ENCODE results near the gene C1QTNF6. TPM values are rescaled to one million over a fixed set of nuclear protein-coding genes. Genes with fewer than 3 reads are reported as not detected.

The C1QTNF6 gene
- total RNA-seq, 1 experiment from 2014 or later = 15.2 TPM

DNA sequence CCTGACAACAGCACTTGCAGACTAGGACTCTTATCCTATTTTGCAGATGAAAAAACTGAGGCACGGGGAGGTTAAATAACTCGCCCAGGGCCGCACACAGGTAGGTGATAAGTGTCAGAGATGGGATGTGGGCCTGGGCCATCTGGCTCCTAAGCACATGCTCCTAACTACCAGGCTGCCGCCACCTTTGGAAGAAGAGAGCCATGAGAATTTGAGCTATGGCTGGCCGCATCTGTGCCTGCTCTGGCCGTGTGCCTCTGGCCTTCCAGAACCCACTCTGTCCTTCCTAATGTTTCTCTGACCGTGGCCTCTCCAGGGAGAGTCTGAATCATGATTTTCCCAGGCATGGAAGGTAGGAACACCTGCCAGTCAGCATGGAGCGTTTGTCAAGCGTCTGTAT, 23.0 kb downstream of the C1QTNF6 start:
- Histone ChIP-seq H3K9me3 (ENCODE audit: control insufficient read depth in 1 of 2, insufficient read depth in 1 of 2, low read depth in 1 of 2, low read length in 2 of 2) (peaks cover 0 to 4% of the 10 kb centered on the region in 2 experiments; a peak in 1 of 4 replicates), H3K79me2 (ENCODE audit: insufficient read depth, low read length) (no peaks in the 10 kb centered on the region), H3K36me3 (ENCODE audit: control insufficient read depth in 1 of 2, insufficient read depth in 2 of 2, low read length in 2 of 2) (no peaks in the 10 kb centered on the region), H3K27ac (ENCODE audit: low read depth, low read length) (no peak overlapping the region), H2AFZ (ENCODE audit: low read depth, low read length, poor library complexity, severe bottlenecking) (no peak overlapping the region), H3K9ac (ENCODE audit: low read length) (no peak overlapping the region), H4K20me1 (ENCODE audit: insufficient read depth) (no peaks in the 10 kb centered on the region), H3K4me2 (ENCODE audit: low read length) (no peak overlapping the region), H3K9me2 (ENCODE audit: insufficient read depth) (no peaks in the 10 kb centered on the region), H3K4me1 (ENCODE audit: control insufficient read depth in 1 of 2, insufficient read depth in 2 of 2, low read length in 2 of 2) (peaks cover 0 to 21% of the 10 kb centered on the region in 2 experiments; a peak in 2 of 4 replicates), H3K4me3 (replicated peaks in 1 of 2; ENCODE audit: low read depth in 1 of 2, low read length in 2 of 2) (no peak overlapping the region), H3K27me3 (ENCODE audit: insufficient read depth, low read length) (no peaks in the 10 kb centered on the region)
- POLR2A ChIA-PET = interaction anchor here (1.0 kb wide), 1 partner anchor 32 kb away, joined by 3 read pairs; no protein-coding TSS in a partner anchor
- TF ChIP-seq EGR1 (IDR thresholded peaks at IDR 0.05; ENCODE audit: low read depth) (no peak), FOSL1 (IDR thresholded peaks at IDR 0.05; ENCODE audit: low read depth) (no peak), SRF (IDR thresholded peaks at IDR 0.05; ENCODE audit: low read depth) (no peak), CEBPB (IDR thresholded peaks at IDR 0.05; ENCODE audit: low read depth) (no peak), POLR2A (IDR thresholded peaks at IDR 0.05; ENCODE audit: borderline replicate concordance, extremely low read depth, insufficient read depth, insufficient read length) (no peak), SIN3A (IDR thresholded peaks at IDR 0.05; ENCODE audit: low read depth) (no peak), ZFX (IDR thresholded peaks at IDR 0.05) (no peak), POLR2AphosphoS5 (IDR thresholded peaks at IDR 0.05; ENCODE audit: low read depth, low read length) (no peak), CBX3 (IDR thresholded peaks at IDR 0.05; ENCODE audit: low read depth) (no peak), RAD21 (IDR thresholded peaks at IDR 0.05; ENCODE audit: low read depth) (no peak), JUND (IDR thresholded peaks at IDR 0.05) (no peak), TCF7L2 (IDR thresholded peaks at IDR 0.05; ENCODE audit: borderline replicate concordance, extremely low read depth, insufficient read depth, insufficient read length) (no peak), SP1 (IDR thresholded peaks at IDR 0.05; ENCODE audit: low read depth) (no peak)
- TF ChIP-seq, protein P1, sequence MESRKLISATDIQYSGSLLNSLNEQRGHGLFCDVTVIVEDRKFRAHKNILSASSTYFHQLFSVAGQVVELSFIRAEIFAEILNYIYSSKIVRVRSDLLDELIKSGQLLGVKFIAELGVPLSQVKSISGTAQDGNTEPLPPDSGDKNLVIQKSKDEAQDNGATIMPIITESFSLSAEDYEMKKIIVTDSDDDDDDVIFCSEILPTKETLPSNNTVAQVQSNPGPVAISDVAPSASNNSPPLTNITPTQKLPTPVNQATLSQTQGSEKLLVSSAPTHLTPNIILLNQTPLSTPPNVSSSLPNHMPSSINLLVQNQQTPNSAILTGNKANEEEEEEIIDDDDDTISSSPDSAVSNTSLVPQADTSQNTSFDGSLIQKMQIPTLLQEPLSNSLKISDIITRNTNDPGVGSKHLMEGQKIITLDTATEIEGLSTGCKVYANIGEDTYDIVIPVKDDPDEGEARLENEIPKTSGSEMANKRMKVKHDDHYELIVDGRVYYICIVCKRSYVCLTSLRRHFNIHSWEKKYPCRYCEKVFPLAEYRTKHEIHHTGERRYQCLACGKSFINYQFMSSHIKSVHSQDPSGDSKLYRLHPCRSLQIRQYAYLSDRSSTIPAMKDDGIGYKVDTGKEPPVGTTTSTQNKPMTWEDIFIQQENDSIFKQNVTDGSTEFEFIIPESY (IDR thresholded peaks at IDR 0.05; ENCODE audit: extremely low read depth, insufficient replicate concordance, low read length) = no peak
- TF ChIP-seq, protein P2, sequence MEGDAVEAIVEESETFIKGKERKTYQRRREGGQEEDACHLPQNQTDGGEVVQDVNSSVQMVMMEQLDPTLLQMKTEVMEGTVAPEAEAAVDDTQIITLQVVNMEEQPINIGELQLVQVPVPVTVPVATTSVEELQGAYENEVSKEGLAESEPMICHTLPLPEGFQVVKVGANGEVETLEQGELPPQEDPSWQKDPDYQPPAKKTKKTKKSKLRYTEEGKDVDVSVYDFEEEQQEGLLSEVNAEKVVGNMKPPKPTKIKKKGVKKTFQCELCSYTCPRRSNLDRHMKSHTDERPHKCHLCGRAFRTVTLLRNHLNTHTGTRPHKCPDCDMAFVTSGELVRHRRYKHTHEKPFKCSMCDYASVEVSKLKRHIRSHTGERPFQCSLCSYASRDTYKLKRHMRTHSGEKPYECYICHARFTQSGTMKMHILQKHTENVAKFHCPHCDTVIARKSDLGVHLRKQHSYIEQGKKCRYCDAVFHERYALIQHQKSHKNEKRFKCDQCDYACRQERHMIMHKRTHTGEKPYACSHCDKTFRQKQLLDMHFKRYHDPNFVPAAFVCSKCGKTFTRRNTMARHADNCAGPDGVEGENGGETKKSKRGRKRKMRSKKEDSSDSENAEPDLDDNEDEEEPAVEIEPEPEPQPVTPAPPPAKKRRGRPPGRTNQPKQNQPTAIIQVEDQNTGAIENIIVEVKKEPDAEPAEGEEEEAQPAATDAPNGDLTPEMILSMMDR (IDR thresholded peaks at IDR 0.05 in 2 of 3, conservative IDR thresholded peaks at IDR 0.05 in 1 of 3; ENCODE audit: borderline replicate concordance in 1 of 3, insufficient read depth in 1 of 3, low read depth in 2 of 3, low read length in 2 of 3) = no peak
- TF ChIP-seq, protein P3, sequence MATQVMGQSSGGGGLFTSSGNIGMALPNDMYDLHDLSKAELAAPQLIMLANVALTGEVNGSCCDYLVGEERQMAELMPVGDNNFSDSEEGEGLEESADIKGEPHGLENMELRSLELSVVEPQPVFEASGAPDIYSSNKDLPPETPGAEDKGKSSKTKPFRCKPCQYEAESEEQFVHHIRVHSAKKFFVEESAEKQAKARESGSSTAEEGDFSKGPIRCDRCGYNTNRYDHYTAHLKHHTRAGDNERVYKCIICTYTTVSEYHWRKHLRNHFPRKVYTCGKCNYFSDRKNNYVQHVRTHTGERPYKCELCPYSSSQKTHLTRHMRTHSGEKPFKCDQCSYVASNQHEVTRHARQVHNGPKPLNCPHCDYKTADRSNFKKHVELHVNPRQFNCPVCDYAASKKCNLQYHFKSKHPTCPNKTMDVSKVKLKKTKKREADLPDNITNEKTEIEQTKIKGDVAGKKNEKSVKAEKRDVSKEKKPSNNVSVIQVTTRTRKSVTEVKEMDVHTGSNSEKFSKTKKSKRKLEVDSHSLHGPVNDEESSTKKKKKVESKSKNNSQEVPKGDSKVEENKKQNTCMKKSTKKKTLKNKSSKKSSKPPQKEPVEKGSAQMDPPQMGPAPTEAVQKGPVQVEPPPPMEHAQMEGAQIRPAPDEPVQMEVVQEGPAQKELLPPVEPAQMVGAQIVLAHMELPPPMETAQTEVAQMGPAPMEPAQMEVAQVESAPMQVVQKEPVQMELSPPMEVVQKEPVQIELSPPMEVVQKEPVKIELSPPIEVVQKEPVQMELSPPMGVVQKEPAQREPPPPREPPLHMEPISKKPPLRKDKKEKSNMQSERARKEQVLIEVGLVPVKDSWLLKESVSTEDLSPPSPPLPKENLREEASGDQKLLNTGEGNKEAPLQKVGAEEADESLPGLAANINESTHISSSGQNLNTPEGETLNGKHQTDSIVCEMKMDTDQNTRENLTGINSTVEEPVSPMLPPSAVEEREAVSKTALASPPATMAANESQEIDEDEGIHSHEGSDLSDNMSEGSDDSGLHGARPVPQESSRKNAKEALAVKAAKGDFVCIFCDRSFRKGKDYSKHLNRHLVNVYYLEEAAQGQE (IDR thresholded peaks at IDR 0.05; ENCODE audit: low read depth) = no peak
- TF ChIP-seq, protein P4, sequence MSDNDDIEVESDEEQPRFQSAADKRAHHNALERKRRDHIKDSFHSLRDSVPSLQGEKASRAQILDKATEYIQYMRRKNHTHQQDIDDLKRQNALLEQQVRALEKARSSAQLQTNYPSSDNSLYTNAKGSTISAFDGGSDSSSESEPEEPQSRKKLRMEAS (IDR thresholded peaks at IDR 0.05) = no peak
- intact Hi-C loops (cut with micrococcal nuclease) = no loop called here
- RAD21 ChIA-PET (ENCODE audit: low non-redundant PET in 1 of 2, low total read pairs in 2 of 2, uncharacterized antibody in 2 of 2, unreplicated experiment in 2 of 2) = interaction anchor here in 1 of 2 experiments (1.2 kb wide), 1 partner anchor 32 kb away, joined by 3 read pairs; no protein-coding TSS in a partner anchor
- no TSS peak for BruUV-seq (replicated peaks)
- ATAC-seq (no peak), DNase-seq (ENCODE audit: low read depth, low spot score) (no peak)
- CTCF ChIA-PET = interaction anchor here (0.7 kb wide), 1 partner anchor 32 kb away, joined by 3 read pairs; no protein-coding TSS in a partner anchor

Data from HCT116 (cell line).